ENCODE measurements around the gene RFTN1.
A peak's percentile ranks its signal among the peaks of the same experiment; 100 is the strongest.

RFTN1 gene

GRCh38 chr3:16289144-16289889 is 224.2 kb downstream of the RFTN1 start:
- DNase-seq (ENCODE audit: low read depth in 3 of 3, low spot score in 1 of 3): no peak

- DNase-seq (ENCODE audit: low read depth in 3 of 3, low spot score in 1 of 3): no peak
Observed at GRCh38 chr3:16288664-16289063, 224.8 kb downstream of the RFTN1 start.

- no peak for DNase-seq (ENCODE audit: low read depth in 3 of 3, low spot score in 1 of 3)
Observed at GRCh38 chr3:16286751-16287543, 226.6 kb downstream of the RFTN1 start.

- DNase-seq (ENCODE audit: low read depth in 3 of 3, low spot score in 1 of 3): peak; percentile 25 to 56 (median 35)
Observed at GRCh38 chr3:16286161-16286560, 227.3 kb downstream of the RFTN1 start.

- no peak for DNase-seq (ENCODE audit: low read depth in 3 of 3, low spot score in 1 of 3)
Observed at GRCh38 chr3:16284633-16285032, 228.9 kb downstream of the RFTN1 start.

- no peak for DNase-seq (ENCODE audit: low read depth in 3 of 3, low spot score in 1 of 3)
Observed at GRCh38 chr3:16280671-16281070, 232.8 kb downstream of the RFTN1 start.

- no peak for DNase-seq (ENCODE audit: low read depth in 3 of 3, low spot score in 1 of 3)
Observed at GRCh38 chr3:16279010-16279801, 234.3 kb downstream of the RFTN1 start.

- no peak for DNase-seq (ENCODE audit: low read depth in 3 of 3, low spot score in 1 of 3)
Observed at GRCh38 chr3:16277471-16277870, 236.0 kb downstream of the RFTN1 start.

GRCh38 chr3:16273867-16274266 is 239.6 kb downstream of the RFTN1 start:
- DNase-seq (ENCODE audit: low read depth in 3 of 3, low spot score in 1 of 3): no peak

- DNase-seq (ENCODE audit: low read depth in 3 of 3, low spot score in 1 of 3): no peak
Observed at GRCh38 chr3:16272588-16272987, 240.9 kb downstream of the RFTN1 start.

GRCh38 chr3:16270855-16271254 is 242.6 kb downstream of the RFTN1 start:
- no peak for DNase-seq (ENCODE audit: low read depth in 3 of 3, low spot score in 1 of 3)

GRCh38 chr3:16266714-16267113 is 246.8 kb downstream of the RFTN1 start:
- DNase-seq (ENCODE audit: low read depth in 3 of 3, low spot score in 1 of 3): no peak

All from stimulated activated CD4-positive, alpha-beta T cell treated with anti-CD3 and anti-CD28 coated beads, TNF-alpha, amount 100 ng/mL, for 1 hour (primary cell).